ENCODE results near the gene SCG3. TPM values are rescaled to one million over a fixed set of nuclear protein-coding genes. Genes with fewer than 3 reads are reported as not detected.

The SCG3 gene
- total RNA-seq, 1 experiment from 2014 or later: 0.10 TPM

DNA sequence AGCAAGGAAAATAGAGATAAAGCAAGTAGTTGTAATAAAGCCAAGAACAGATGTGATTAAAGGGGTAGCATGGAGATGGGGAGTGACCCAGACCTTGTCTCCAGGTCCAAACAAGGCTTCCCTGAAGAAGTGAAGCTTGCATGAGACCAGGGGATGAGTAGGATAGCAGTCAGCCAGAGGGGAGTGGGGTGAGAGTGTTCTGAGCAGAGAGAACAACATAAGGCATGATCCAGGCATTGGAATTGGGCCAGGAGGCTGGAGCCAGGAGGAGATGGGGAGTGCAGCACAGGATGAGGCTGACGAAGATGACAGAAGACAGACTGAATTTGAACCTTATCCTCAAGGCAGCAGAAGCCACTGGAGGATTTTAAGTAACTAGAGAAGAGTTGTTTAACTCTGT, 77.3 kb downstream of the SCG3 start:
- DNase-seq (ENCODE audit: low read depth): peak; percentile 33

DNA sequence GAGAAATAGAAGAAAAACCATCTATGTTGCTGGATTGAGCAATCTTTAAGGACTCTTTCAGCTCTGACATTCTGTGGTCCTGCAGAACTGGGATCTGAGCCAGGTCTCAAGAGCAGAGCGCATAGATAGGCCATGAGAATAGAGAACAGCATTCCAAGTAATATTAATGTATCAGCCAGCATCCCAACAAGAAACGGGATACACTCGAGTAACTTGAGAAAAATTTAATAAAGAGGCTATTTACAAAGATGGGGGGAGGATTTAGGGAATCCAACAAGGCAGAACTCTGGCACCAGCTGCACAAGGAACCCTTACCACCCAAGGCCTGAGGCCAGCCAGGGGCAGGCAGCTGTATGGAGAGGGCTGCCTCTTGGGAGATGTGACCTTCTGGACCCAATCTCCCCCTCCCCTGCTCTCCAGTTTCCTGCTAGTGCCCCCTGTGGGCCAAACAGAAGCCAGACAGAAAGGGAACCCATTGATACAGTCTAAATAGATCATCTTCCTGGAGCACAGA, 78.3 kb downstream of the SCG3 start:
- peak; percentile 83 for DNase-seq (ENCODE audit: low read depth)

DNA sequence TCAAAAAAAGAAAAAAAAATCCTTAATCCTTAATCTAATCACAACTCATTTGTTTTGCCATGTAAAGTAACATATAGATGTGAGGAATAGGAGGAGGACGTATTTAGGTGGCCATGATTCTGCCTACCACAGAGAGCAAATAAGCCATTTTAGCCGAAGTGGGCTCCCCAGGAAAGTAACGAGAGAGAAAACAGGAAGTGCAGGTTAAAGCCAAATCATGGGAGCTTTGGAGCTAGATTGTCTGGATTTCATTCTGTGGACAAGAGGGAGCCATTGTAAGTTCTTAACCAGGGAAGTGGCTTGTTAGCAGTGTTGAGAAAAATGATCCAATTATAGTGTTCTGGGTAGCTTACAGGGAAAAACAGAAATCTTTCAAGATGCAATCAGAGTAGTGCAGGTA, 79.5 kb downstream of the SCG3 start:
- DNase-seq (ENCODE audit: low read depth): no peak

DNA sequence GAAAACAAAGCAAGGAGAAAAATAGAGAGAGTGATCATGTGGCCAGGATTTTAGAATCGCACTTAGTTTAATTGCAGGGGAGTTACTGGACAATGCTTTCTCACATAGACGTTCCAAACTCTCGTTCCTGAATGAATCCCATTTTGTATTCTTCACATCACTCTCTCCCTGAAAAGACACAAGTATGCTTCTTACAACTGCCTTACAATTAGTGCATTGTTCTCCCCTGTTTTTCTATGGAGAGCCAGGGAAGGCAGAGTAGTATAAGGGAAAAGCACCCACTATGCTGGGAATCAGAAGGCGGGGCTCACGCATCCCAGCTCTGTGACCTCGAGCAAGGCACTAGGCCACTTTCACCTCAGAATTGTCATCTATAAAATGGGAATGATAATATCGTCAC, 84.4 kb downstream of the SCG3 start:
- DNase-seq (ENCODE audit: low read depth): no peak

DNA sequence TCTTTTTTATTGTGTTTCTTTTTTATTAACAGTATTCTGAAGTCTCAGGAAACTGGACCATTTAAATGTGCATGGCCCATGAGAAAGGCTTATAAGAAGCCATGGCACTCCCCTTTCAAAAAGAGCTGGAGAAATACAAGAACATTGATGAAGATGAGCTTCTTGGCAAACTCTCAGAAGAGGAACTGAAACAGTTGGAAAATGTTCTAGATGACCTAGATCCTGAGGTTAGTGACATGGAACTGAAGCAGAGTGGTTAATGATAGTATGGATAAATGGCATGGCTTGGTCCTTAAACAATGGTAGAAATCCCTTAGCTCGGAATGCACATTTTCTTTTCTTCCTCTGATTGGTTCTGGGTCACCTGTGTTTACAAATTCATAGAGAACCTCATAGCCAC, 85.0 kb downstream of the SCG3 start:
- DNase-seq (ENCODE audit: low read depth): no peak

DNA sequence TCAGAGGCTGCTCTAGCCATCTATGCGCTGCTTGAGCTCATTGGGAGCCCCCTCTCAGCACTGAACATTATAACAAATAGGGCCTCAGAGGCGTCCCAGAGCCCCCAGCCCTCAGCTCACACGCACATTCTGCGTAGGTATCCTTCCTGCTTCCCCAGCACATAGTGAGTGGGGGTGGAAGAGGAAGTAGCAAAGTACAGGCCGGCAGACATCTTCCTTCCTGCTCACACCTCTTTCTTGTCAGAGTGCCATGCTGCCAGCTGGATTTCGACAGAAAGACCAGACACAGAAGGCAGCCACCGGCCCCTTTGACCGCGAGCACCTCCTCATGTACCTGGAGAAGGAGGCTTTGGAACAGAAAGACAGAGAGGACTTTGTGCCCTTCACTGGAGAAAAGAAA, 86.7 kb downstream of the SCG3 start:
- no peak for DNase-seq (ENCODE audit: low read depth)

Other genes with a start within 250 kb of the SCG3 start
- gene DMXL2, start 58.7 kb upstream of the SCG3 start, total RNA-seq (2014; rRNA removed; shearing (Covaris generic)): 12.6 and 14.7 TPM in 2 replicates
- gene LYSMD2, start 56.2 kb downstream of the SCG3 start, total RNA-seq (2014; rRNA removed; shearing (Covaris generic)): 16.7 and 19.8 TPM in 2 replicates
- gene TMOD2, start 70.1 kb downstream of the SCG3 start, total RNA-seq (2014; rRNA removed; shearing (Covaris generic)): 3.5 and 4.4 TPM in 2 replicates
- 32.3 and 50.0 TPM in 2 replicates for gene TMOD3, start 148.2 kb downstream of the SCG3 start, total RNA-seq (2014; rRNA removed; shearing (Covaris generic))

All from M059J (cell line).